ENCODE measurements around the gene HAUS7.

The HAUS7 gene

DNA sequence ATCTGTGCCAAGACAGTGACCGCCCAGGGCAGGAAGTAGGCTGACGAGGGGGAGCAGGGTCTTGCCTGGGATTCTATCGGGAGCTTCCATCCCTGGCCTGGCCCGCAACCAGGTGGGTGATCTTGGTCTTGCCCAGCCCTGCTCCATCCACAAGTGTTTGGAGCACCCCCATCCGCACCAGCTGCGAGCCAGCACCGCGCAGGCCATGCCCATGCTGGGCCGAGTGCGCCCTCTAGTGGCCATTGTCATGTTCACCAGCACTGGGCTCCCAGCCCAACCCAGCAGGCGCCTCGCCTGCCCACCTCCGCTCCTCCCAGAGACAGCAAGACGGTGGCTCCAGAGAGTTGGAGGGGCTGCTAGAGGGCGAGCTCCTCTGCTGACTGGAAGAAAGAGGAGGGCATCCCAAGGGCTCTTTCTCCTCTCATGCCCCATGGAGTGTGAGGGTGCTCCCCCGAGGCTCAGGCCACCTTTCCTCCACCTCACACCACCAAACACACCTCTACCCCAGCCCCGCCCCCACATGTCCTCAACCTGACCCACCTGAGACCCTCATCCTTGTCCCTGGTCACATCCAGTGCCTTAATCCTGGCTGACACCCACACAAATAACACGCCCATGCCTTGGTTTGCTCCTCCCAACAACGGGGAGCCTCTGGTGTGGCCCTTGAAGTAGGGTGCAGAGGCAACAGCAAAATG is 37.3 kb upstream of the HAUS7 start:
- Histone ChIP-seq H3K4me3 (ENCODE audit: low read depth, low read length) (no peak overlapping the region), H3K4me1 (ENCODE audit: control insufficient read depth, insufficient read depth, low read length) (no peaks in the 10 kb centered on the region), H3K9me3 (ENCODE audit: control insufficient read depth, insufficient read depth, low read depth, low read length) (no peaks in the 10 kb centered on the region), H3K36me3 (ENCODE audit: control insufficient read depth in 2 of 2, insufficient read depth in 1 of 2, low read length in 2 of 2) (no peaks in the 10 kb centered on the region), H3K27ac (ENCODE audit: extremely low read depth, low read depth, low read length) (no peak overlapping the region)
- ChIA-PET POLR2A (interaction anchor here (1.2 to 1.5 kb wide), 2 partner anchors 37 to 47 kb away, joined by 5 read pairs; partner anchors contain the start of gene HAUS7), CTCF (interaction anchor here (0.5 to 4.2 kb wide), 35 partner anchors 8 to 666 kb away, joined by 3 to 89 read pairs (median 5); partner anchors contain the start of gene HAUS7)
- TF ChIP-seq SP3 (tag by site-specific recombination; IDR thresholded peaks at IDR 0.05): 0 out of 2 replicates have a peak, but pooled peaks have one; percentile 16
- TF ChIP-seq, protein P1, sequence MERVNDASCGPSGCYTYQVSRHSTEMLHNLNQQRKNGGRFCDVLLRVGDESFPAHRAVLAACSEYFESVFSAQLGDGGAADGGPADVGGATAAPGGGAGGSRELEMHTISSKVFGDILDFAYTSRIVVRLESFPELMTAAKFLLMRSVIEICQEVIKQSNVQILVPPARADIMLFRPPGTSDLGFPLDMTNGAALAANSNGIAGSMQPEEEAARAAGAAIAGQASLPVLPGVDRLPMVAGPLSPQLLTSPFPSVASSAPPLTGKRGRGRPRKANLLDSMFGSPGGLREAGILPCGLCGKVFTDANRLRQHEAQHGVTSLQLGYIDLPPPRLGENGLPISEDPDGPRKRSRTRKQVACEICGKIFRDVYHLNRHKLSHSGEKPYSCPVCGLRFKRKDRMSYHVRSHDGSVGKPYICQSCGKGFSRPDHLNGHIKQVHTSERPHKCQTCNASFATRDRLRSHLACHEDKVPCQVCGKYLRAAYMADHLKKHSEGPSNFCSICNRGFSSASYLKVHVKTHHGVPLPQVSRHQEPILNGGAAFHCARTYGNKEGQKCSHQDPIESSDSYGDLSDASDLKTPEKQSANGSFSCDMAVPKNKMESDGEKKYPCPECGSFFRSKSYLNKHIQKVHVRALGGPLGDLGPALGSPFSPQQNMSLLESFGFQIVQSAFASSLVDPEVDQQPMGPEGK (tag by site-specific recombination; IDR thresholded peaks at IDR 0.05): 0 out of 2 replicates have a peak, but pooled peaks have one; percentile 23
- TF ChIP-seq ZNF16 (tag by site-specific recombination; IDR thresholded peaks at IDR 0.05; ENCODE audit: low read depth): no peak
- TF ChIP-seq SCRT1 (tag by site-specific recombination; IDR thresholded peaks at IDR 0.05; ENCODE audit: borderline replicate concordance): peak; percentile 93
- TF ChIP-seq KLF9 (tag by site-specific recombination; IDR thresholded peaks at IDR 0.05; ENCODE audit: low read depth): peak; percentile 47; the same call in 1 of the 2 replicates
- no peak for TF ChIP-seq ZNF24 (tag by site-specific recombination; IDR thresholded peaks at IDR 0.05)
- TF ChIP-seq ZNF529 (tag by site-specific recombination; IDR thresholded peaks at IDR 0.05; ENCODE audit: insufficient replicate concordance): no peak
- TF ChIP-seq, protein P2, sequence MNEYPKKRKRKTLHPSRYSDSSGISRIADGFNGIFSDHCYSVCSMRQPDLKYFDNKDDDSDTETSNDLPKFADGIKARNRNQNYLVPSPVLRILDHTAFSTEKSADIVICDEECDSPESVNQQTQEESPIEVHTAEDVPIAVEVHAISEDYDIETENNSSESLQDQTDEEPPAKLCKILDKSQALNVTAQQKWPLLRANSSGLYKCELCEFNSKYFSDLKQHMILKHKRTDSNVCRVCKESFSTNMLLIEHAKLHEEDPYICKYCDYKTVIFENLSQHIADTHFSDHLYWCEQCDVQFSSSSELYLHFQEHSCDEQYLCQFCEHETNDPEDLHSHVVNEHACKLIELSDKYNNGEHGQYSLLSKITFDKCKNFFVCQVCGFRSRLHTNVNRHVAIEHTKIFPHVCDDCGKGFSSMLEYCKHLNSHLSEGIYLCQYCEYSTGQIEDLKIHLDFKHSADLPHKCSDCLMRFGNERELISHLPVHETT (tag by site-specific recombination; IDR thresholded peaks at IDR 0.05): no peak
- 0 out of 2 replicates have a peak, but pooled peaks have one; percentile 42 for TF ChIP-seq ZEB2 (tag by site-specific recombination; IDR thresholded peaks at IDR 0.05)
- no peak for TF ChIP-seq ZNF558 (tag by site-specific recombination; IDR thresholded peaks at IDR 0.05)
- TF ChIP-seq, protein P3, sequence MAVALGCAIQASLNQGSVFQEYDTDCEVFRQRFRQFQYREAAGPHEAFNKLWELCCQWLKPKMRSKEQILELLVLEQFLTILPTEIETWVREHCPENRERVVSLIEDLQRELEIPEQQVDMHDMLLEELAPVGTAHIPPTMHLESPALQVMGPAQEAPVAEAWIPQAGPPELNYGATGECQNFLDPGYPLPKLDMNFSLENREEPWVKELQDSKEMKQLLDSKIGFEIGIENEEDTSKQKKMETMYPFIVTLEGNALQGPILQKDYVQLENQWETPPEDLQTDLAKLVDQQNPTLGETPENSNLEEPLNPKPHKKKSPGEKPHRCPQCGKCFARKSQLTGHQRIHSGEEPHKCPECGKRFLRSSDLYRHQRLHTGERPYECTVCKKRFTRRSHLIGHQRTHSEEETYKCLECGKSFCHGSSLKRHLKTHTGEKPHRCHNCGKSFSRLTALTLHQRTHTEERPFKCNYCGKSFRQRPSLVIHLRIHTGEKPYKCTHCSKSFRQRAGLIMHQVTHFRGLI (tag by site-specific recombination; IDR thresholded peaks at IDR 0.05): 0 out of 2 replicates have a peak, but pooled peaks have one; percentile 84
- no peak for TF ChIP-seq ZXDB (tag by site-specific recombination; IDR thresholded peaks at IDR 0.05)
- TF ChIP-seq ZNF776 (tag by site-specific recombination; IDR thresholded peaks at IDR 0.05; ENCODE audit: borderline replicate concordance): no peak
- peak; percentile 63; the same call in 1 of the 2 replicates for TF ChIP-seq ZNF600 (tag by site-specific recombination; IDR thresholded peaks at IDR 0.05)
- TF ChIP-seq ZSCAN23 (tag by site-specific recombination; IDR thresholded peaks at IDR 0.05): no peak
- TF ChIP-seq ZNF777 (tag by site-specific recombination; IDR thresholded peaks at IDR 0.05; ENCODE audit: borderline replicate concordance): 0 out of 2 replicates have a peak, but pooled peaks have one; percentile 18
- no peak for TF ChIP-seq ZNF112 (tag by site-specific recombination; IDR thresholded peaks at IDR 0.05)
- no peak for TF ChIP-seq ZNF501 (tag by site-specific recombination; IDR thresholded peaks at IDR 0.05)
- no peak for TF ChIP-seq MZF1 (tag by site-specific recombination; IDR thresholded peaks at IDR 0.05; ENCODE audit: borderline replicate concordance)
- no peak for TF ChIP-seq ZNF747 (tag by site-specific recombination; IDR thresholded peaks at IDR 0.05)
- TF ChIP-seq GLI4 (tag by site-specific recombination; IDR thresholded peaks at IDR 0.05): no peak
- TF ChIP-seq, protein P4, sequence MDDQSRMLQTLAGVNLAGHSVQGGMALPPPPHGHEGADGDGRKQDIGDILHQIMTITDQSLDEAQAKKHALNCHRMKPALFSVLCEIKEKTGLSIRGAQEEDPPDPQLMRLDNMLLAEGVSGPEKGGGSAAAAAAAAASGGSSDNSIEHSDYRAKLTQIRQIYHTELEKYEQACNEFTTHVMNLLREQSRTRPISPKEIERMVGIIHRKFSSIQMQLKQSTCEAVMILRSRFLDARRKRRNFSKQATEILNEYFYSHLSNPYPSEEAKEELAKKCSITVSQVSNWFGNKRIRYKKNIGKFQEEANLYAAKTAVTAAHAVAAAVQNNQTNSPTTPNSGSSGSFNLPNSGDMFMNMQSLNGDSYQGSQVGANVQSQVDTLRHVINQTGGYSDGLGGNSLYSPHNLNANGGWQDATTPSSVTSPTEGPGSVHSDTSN (CRISPR knock-in tag; IDR thresholded peaks at IDR 0.05): peak; percentile 85
- no peak for TF ChIP-seq ZNF623 (tag by site-specific recombination; IDR thresholded peaks at IDR 0.05)
- no peak for TF ChIP-seq ZNF114 (tag by site-specific recombination; IDR thresholded peaks at IDR 0.05)
- TF ChIP-seq ZNF701 (tag by site-specific recombination; IDR thresholded peaks at IDR 0.05): no peak
- TF ChIP-seq, protein P5, sequence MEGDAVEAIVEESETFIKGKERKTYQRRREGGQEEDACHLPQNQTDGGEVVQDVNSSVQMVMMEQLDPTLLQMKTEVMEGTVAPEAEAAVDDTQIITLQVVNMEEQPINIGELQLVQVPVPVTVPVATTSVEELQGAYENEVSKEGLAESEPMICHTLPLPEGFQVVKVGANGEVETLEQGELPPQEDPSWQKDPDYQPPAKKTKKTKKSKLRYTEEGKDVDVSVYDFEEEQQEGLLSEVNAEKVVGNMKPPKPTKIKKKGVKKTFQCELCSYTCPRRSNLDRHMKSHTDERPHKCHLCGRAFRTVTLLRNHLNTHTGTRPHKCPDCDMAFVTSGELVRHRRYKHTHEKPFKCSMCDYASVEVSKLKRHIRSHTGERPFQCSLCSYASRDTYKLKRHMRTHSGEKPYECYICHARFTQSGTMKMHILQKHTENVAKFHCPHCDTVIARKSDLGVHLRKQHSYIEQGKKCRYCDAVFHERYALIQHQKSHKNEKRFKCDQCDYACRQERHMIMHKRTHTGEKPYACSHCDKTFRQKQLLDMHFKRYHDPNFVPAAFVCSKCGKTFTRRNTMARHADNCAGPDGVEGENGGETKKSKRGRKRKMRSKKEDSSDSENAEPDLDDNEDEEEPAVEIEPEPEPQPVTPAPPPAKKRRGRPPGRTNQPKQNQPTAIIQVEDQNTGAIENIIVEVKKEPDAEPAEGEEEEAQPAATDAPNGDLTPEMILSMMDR (tag by site-specific recombination; IDR thresholded peaks at IDR 0.05): peak; percentile 97
- TF ChIP-seq HOXD13 (CRISPR knock-in tag; IDR thresholded peaks at IDR 0.05; ENCODE audit: borderline replicate concordance): no peak
- TF ChIP-seq ZNF521 (tag by site-specific recombination; IDR thresholded peaks at IDR 0.05): no peak
- no peak for TF ChIP-seq ZNF302 (tag by site-specific recombination; IDR thresholded peaks at IDR 0.05; ENCODE audit: low read depth)

Measured in HEK293 (cell line).